ENCODE results near the gene PPP2R1B.

The PPP2R1B gene

DNA sequence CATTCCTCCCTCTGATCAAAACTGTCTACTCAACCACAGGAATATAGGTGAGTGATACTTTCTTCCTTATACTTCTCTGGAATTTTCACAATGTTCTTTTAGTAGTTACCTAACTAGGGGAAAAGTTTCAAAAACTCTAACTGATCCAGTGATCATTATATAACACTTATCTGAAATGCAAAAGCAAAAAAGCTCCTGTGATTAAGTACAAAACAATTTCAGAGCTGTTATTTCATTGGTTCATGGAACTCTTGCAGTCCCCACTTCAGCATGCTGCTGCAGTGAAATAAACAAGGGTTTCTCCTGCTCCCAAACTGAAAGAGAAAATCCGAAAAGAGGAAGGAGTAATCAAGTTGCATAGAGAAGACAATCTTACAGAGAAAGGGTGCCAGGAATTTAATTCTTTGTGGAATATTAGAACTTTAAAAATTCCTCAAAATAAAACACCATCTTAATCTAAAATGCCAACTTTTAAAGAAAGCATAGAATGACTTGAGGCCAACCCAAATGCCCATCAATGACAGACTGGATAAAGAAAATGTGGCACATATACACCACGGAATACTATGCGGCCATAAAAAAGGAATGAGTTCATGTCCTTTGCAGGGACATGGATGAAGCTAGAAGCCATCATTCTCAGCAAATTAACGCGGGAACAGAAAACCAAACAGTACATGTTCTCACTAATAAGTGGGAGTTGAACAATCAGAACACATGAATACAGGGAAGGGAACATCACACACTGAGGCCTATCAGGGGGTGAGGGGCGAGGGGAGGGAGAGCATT lies 20.3 kb downstream of the PPP2R1B start:
- no peak for DNase-seq

GRCh38 chr11:111743700-111744099 lies 22.5 kb downstream of the PPP2R1B start:
- DNase-seq: no peak

DNA sequence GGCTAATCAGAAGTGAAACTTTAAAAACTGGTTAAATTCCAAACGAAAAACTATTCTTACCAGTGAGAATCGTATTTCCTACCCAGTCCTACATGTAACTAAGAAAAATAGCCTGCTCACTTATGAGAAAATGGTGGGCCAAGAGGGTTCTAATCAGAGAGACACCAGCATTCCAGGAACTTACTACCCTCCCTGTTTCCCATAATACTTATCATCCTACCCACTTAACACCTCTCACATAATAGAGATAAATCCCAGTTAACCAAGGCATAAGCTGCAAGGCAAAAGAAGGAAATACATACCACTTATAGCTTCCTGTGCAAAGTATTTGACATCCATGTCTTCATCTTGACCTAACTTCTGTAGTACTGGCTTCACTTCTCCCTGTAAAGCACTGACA lies 24.4 kb downstream of the PPP2R1B start:
- no peak for DNase-seq

- DNase-seq: no peak
Measured at GRCh38 chr11:111739299-111739698, 26.9 kb downstream of the PPP2R1B start.

GRCh38 chr11:111737444-111738210 lies 28.6 kb downstream of the PPP2R1B start:
- no peak for DNase-seq

DNA sequence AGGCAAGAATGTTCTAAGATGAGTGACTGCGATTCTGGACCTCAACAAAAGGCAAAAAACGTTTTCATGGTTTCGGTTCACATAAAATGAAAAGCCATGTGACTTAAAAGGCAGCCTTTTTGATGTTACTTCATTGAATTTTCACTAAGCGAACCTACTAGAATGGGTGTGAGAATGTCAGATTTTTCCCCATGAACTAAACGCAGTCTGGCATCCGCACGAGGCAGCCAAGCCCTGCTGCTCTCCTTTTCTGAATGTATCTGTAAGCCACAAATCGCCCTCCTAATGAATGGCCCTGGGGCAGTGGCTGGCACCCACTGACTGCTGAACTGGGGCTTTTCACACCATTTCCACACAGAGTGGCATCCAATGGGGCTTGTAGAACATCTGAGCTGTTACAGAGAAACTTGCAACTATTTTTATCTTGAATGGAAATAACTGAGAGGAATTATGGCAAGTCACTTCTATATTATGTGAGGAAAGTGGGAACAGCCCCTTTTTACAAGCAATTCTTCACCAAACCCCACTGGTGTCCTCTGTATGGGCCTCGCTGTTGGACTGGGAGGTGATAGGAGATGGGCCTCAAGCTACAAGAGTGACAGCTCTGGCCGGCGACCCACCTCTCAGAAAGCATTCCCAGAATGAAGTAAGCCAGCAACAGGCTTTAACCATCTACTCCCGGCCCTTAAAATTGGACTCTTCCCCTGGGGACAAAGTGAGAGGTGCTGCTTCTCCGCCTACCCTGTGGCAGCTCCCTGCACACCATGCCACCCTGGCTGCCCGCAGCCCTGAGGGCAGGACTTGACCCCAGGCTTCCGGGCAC lies 29.4 kb downstream of the PPP2R1B start:
- DNase-seq: no peak

GRCh38 chr11:111736181-111736590 lies 30.0 kb downstream of the PPP2R1B start:
- no peak for DNase-seq

DNA sequence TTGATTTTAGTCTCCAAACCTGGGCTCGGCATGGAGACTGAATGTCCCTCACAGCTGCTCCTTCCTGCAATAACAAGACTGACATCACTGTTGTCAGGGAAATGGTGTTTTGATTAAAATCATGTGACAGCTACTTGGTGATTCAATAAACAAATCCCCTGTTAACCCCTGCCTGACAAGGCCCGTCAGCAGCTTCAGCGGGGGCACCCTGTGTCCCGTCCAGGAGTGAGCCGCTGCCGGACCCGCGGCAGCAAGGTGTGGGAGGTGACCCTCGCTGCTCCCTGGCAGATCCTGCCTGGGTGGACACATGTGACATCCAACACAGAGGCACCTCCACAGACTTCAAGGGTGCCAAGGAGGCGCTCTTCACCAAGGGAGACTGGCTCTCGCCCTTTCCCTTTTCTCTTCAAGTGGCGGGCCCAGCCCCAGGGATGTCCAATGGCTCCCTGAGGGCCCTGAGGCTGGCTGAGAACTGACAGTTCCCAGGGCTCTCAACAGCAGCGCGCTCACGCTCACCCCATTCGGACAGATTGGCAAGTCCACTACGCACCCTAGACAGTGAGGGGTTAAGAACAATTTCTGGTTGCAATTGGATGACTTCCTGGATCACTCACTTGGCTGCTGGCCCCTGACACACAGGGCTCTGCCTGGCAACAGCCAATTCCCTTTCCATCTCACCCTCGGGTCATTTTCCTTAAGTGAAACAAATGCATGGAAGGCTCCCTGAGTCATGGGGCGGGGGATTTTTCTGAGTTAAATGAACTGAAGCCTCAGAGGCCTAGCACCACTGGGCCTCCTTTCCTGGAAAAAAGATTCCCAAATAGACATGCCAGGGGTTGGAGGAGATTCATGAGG lies 30.7 kb downstream of the PPP2R1B start:
- DNase-seq: no peak

GRCh38 chr11:111734954-111735261 lies 31.3 kb downstream of the PPP2R1B start:
- DNase-seq: no peak

GRCh38 chr11:111734101-111734953 lies 31.9 kb downstream of the PPP2R1B start:
- no peak for DNase-seq

- DNase-seq: no peak
Measured at GRCh38 chr11:111733611-111734088, 32.5 kb downstream of the PPP2R1B start.

- no peak for DNase-seq
Measured at GRCh38 chr11:111733016-111733415, 33.2 kb downstream of the PPP2R1B start.

GRCh38 chr11:111731821-111732220 lies 34.4 kb downstream of the PPP2R1B start:
- no peak for DNase-seq

DNA sequence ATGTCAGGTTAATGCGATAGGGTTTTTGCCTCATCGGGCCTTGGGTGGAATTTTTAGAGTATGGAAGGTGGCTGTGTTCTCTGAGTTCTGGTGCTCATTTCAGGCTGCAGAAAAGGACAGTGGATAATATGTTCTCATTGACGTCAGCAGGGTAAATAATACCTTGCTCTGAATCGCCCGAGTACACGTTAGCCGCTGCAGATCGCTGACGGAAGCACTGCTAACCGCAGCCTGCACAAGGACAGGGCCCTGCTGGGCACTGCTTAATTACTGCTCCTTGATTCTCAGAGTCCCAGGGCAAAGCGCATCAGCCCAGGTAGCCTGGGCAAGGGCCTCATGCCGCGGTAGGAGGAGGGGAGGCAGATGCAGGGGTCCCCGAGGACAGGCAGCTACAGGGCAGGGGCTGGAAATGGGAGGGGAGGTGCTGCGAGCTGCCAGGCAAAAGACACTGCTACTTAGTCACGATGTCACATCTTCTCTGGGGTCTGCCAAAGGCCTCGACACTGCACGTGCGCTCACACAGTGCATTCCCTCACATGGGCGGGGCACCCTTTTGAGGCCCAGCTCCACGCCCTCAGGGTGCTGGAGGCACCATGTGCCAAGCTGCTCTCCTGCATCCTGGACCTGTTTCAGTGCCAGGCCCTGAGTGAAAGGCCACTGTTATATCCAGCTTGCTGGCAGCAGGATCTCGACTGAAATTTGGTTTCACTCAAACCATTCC lies 35.2 kb downstream of the PPP2R1B start:
- DNase-seq: no peak

- DNase-seq: no peak
Measured at GRCh38 chr11:111729831-111730311, 36.3 kb downstream of the PPP2R1B start.

- DNase-seq: no peak
Measured at GRCh38 chr11:111729071-111729830, 36.9 kb downstream of the PPP2R1B start.

- DNase-seq: no peak
Measured at GRCh38 chr11:111727431-111727830, 38.8 kb downstream of the PPP2R1B start.

DNA sequence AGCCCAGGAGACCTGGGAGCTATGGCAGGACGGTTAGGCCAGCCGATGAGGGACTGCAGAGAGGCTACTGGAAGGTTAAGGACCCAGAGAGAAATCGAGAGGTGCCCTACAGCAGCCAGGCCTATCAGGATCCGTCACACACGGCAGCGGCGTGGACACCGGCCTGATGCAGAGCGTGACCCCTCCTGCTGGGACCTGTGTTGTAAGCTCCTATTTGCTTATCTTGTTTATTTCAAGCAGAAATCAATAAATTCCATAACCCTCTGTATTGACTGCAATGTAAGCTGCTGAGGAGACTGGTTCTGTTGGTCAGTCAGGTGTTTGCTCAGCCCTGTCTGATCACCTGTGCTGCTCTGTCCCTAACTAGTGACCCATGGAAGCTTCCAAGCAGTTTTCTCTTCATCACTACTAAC lies 39.9 kb downstream of the PPP2R1B start:
- DNase-seq: no peak

- DNase-seq: no peak
Measured at GRCh38 chr11:111725621-111726020, 40.6 kb downstream of the PPP2R1B start.

Measured in effector CD4-positive, alpha-beta T cell (primary cell).